Measurements from ENCODE around the gene CT45A3. TPM values are rescaled to one million over a fixed set of nuclear protein-coding genes. Genes with fewer than 3 reads are reported as not detected.
A peak's percentile ranks its signal among the peaks of the same experiment; 100 is the strongest.
"Not testable (repeated sequence)": the region's sequence is repeated elsewhere in the genome, so short reads cannot be mapped to it uniquely, and the experiment has no call there.

The CT45A3 gene
- polyA plus RNA-seq (ENCODE audit: insufficient read length in 3 of 3) = not detected

- DNase-seq (ENCODE audit: low read depth in 3 of 3, low spot score in 2 of 3) = not testable (repeated sequence)
Observed at GRCh38 chrX:135768091-135768490, at the start of gene CT45A3. Gene CT45A3 (minus strand): TSS chrX:135768191. CDS start chrX:135764444, 3,747 bp downstream.

- not testable (repeated sequence) for DNase-seq (ENCODE audit: low read depth in 3 of 3, low spot score in 2 of 3)
Observed at GRCh38 chrX:135802687-135803086, 34.7 kb upstream of the CT45A3 start, which contains the start of gene CT45A6. Gene CT45A6 (minus strand): TSS chrX:135802787. CDS start chrX:135798993, 3,794 bp downstream.

GRCh38 chrX:135785403-135785802, 17.4 kb upstream of the CT45A3 start, which contains the start of gene CT45A5:
Gene CT45A5 (minus strand): TSS chrX:135785503. CDS start chrX:135781729, 3,774 bp downstream.
- not testable (repeated sequence) for DNase-seq (ENCODE audit: low read depth in 3 of 3, low spot score in 2 of 3)

- DNase-seq (ENCODE audit: low read depth in 3 of 3, low spot score in 2 of 3) = not testable (repeated sequence)
Observed at GRCh38 chrX:135744739-135745138, 23.3 kb downstream of the CT45A3 start.

GRCh38 chrX:135741192-135741715, 26.7 kb downstream of the CT45A3 start:
- DNase-seq (ENCODE audit: low read depth in 3 of 3, low spot score in 2 of 3) = no peak

GRCh38 chrX:135740681-135741149, 27.3 kb downstream of the CT45A3 start:
- no peak for DNase-seq (ENCODE audit: low read depth in 3 of 3, low spot score in 2 of 3)

- peak in 1 of 3 donors; percentile 4 for DNase-seq (ENCODE audit: low read depth in 3 of 3, low spot score in 2 of 3)
Observed at GRCh38 chrX:135737366-135738071, 30.5 kb downstream of the CT45A3 start.

GRCh38 chrX:135734666-135735065, 33.3 kb downstream of the CT45A3 start:
- not testable (repeated sequence) for DNase-seq (ENCODE audit: low read depth in 3 of 3, low spot score in 2 of 3)

GRCh38 chrX:135713795-135714194, 54.2 kb downstream of the CT45A3 start:
- no peak for DNase-seq (ENCODE audit: low read depth in 3 of 3, low spot score in 2 of 3)

GRCh38 chrX:135713183-135713689, 54.8 kb downstream of the CT45A3 start, which contains the start of gene CT45A1:
Gene CT45A1 (plus strand): TSS chrX:135713639. CDS start chrX:135718941, 5,302 bp downstream.
- DNase-seq (ENCODE audit: low read depth in 3 of 3, low spot score in 2 of 3) = not testable (repeated sequence)

Other genes starting within 250 kb of the CT45A3 start
- gene INTS6L, start 247.5 kb downstream of the CT45A3 start, polyA plus RNA-seq (ENCODE audit: insufficient read length in 3 of 3) = 10 to 100 TPM; 23.2 to 24.2 (median 23.8) TPM
- not detected for gene CT45A1, start 54.6 kb downstream of the CT45A3 start, polyA plus RNA-seq (ENCODE audit: insufficient read length in 3 of 3)
- gene CT45A5, start 17.3 kb upstream of the CT45A3 start, polyA plus RNA-seq (ENCODE audit: insufficient read length in 3 of 3) = not detected
- gene CT45A6, start 34.6 kb upstream of the CT45A3 start, polyA plus RNA-seq (ENCODE audit: insufficient read length in 3 of 3) = not detected
- gene CT45A2, start 51.8 kb upstream of the CT45A3 start, polyA plus RNA-seq (ENCODE audit: insufficient read length in 3 of 3) = not detected
- gene CT45A7, start 69.1 kb upstream of the CT45A3 start, polyA plus RNA-seq (ENCODE audit: insufficient read length in 3 of 3) = not detected
- gene CT45A8, start 86.3 kb upstream of the CT45A3 start, polyA plus RNA-seq (ENCODE audit: insufficient read length in 3 of 3) = not detected
- not detected for gene CT45A9, start 103.6 kb upstream of the CT45A3 start, polyA plus RNA-seq (ENCODE audit: insufficient read length in 3 of 3)
- not detected for gene CT45A10, start 125.3 kb upstream of the CT45A3 start, polyA plus RNA-seq (ENCODE audit: insufficient read length in 3 of 3)
- gene SAGE1, start 125.5 kb upstream of the CT45A3 start, polyA plus RNA-seq (ENCODE audit: insufficient read length in 3 of 3) = not detected
- gene MMGT1, start 205.8 kb upstream of the CT45A3 start, polyA plus RNA-seq (ENCODE audit: insufficient read length in 3 of 3) = 10 to 100 TPM; 28.5 to 31.4 (median 28.7) TPM
- 10 to 100 TPM; 16.6 to 18.3 (median 16.9) TPM for gene SLC9A6, start 217.2 kb upstream of the CT45A3 start, polyA plus RNA-seq (ENCODE audit: insufficient read length in 3 of 3)

Data from right renal cortex interstitium (tissue), 3 donors.